ENCODE measurements around the gene FNDC10.
"Not testable (repeated sequence)": the region's sequence is repeated elsewhere in the genome, so short reads cannot be mapped to it uniquely, and the experiment has no call there.

The FNDC10 gene

DNA sequence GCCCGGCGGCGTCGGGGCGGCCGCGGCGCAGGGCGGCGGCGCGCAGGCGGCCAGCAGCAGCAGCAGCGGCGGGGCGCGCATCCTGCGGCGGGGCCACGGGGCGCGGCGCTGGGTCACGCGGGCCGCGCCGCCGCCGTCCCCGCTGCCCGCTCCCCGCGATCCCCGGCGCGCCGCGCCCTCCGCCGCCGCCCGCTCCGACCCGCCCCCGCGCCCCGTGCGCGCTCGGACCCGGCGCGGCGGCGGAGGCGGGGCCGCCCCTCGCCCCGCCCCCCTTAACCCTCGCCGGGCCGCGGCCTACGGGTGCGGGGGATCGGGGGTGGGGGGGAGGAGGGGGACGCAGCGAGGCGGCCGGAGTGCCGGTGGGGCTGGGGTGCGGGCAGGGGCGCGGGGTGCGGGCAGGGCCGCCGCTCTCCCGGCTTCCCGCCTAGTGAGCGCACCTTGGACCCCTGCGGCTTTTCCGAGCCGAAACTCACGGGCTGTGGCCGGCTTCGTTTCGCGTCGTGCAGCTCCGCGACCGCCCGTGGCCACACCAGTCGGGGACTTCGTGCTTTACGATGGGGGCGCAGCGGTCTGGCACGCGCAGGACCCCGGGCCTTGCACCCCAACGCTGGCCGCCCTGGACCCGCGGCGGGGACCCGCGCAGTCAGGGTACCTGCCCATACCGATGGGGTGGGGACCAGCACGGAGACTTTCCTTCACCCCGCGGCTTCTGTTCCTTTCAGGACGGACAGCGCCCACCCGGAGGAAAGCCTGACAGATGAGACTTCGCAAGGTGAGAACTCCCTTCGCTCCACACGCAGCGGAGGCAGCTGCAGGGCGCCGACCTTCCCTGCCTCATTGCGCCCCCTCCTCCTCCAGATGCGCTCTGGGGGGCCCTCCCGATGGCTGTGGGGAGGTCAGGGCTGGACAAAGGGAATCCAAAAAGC, at the start of gene FNDC10:
FNDC10 (minus strand) TSS at position 201 of the 926 bp plus-strand sequence; CDS start at position 81, 120 bp downstream.
- FAIRE-seq (no peak), DNase-seq (ENCODE audit: extremely low spot score, insufficient read length, low read depth) (no peak)

DNA sequence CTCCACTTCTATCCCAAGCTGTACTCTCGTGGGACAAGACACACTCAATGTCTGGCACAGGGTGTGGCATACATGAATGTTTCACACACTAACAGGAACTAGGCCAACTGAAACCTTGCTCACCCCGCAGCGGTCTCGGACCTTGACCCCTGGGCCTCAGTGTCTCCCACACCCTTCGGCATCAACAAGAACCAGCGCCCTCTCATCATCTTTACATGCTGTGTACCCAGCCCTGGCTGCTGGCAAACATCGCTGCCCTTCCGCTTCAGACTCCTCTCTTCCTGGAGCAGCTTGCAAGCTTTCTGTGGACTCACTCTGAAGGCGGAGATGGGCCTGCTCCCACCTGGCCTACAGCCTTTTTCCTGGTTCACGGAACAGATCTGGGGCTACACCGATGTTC, 48.3 kb upstream of the FNDC10 start:
- DNase-seq (ENCODE audit: extremely low spot score, insufficient read length, low read depth); FAIRE-seq: not testable (repeated sequence)

DNA sequence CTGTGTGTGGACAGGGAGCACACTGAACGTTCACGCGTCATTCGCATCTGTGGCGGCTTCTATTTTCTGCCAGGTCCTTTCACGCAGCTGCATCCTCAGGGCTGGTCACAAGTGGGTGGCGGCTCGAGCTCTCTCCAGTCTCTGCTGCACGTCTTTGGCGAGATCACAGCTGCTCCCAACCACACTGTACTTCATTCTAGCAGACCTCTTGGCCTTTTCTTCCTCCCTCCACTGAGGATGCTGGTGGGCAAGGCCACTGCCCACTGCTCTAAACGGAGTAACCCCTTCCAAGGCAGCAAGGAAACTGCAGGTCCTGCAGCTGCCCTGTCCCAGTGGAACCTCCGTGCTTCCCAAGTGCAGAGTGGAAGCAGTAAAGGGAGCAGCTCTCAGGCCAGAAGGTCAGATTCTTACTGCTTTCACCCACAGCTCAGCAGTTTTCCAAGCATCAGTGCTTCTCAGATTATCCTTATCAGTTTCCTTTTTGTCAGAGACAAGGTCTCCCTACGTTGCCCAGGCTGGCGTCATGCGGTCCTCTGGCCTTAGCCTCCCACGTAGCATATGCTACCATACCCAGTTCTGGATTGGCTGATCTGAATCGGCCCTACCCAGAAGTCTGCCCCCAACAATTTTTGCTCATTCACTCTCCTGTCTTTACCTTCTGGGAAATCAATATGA, 47.8 kb upstream of the FNDC10 start:
- not testable (repeated sequence) for FAIRE-seq; DNase-seq (ENCODE audit: extremely low spot score, insufficient read length, low read depth)

DNA sequence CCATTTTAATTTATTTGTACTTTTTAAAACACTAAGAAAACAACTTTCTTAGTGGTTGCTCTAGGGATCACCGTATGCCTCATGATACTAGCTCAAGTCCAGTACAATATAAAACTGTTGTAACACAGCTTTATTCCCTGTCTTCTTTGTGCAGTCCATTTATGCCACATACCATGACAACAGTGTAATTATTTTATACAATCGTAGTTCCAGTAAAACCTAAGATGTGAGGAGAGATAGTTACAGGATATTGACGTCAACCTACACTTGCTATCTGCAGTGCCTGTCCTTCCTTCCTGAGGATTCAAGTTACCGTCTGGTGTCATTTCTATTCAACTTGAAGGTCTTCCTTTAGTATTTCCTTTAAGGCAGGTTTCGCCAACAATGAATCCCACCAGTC, 46.4 kb upstream of the FNDC10 start:
- not testable (repeated sequence) for DNase-seq (ENCODE audit: extremely low spot score, insufficient read length, low read depth); FAIRE-seq

DNA sequence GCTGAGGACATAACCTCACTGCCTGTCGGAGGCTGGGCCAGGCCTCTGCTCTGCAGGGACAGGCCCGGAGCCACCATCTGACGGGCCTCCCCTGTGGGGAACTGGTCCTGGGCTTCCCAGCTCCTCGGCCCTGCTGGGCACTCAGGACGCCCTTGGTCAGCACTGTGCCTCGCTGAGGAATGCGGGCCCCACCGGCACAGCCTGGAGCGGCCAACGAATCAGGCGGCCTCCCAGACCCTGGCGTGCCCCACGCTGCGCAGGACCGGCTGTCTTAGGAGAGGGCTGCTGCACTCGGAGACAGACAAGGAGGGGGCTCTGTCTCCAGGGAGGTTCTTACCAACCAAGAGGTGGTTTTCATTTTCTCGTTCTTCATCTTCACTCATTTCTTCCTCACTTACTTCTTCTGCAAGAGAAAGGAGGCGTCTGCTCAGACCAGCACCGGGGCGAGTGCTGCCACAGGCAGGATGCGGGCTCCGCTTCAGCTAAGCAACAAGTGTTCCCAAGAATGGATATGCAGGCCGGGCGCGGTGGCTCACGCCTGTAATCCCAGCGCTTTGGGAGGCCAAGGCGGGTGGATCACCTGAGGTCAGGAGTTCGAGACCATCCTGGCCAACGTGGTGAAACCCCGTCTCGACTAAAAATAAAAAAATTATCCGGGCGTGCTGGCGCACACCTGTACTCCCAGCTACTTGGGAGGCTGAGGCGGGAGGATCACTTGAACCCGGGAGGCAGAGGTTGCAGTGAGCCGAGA, 41.0 kb upstream of the FNDC10 start:
- not testable (repeated sequence) for FAIRE-seq; DNase-seq (ENCODE audit: extremely low spot score, insufficient read length, low read depth)

DNA sequence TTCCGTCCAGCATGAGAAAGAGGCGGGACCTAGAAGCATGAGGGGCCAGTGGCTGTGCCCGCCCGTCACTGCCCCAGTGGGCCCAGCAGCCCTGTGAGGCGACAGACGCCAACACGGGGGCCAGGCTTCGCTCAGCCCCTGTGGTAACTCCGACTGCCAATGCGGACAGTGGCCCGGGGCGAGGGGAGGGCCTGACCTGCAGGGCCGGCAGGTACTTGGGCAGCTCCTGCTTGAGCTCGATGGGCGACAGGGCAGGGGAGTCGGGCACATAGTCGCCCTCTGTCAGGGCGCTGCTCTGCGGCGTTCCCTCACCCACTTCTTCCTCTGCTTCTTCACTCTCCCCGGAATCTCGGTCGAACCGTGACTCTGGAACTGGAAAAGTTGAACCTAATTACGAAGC, 40.1 kb upstream of the FNDC10 start:
- FAIRE-seq: not testable (repeated sequence)

DNA sequence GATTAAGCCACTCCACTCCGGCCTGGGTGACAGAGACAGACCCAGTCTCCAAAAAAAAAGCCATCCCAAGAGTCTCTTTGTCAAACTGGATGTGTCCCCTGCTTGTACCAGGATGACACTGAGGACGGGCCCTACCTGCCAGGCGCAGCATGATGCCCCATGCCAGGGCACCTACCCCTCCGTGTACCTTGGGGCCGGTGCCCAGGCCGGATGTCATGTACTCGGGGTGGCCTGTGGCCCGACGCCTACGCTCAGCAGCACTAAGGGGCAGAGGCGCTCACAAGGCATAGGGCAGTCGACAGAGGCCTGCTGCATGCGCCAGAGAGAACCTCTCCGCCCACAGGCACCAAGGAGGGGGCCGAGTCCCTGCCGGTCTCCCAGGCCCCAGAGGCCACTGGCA, 39.4 kb upstream of the FNDC10 start:
- DNase-seq (ENCODE audit: extremely low spot score, insufficient read length, low read depth); FAIRE-seq: not testable (repeated sequence)

More for the DNA sequence above, 40.1 kb upstream of the FNDC10 start:
- DNase-seq (ENCODE audit: extremely low spot score, insufficient read length, low read depth): not testable (repeated sequence)

DNA sequence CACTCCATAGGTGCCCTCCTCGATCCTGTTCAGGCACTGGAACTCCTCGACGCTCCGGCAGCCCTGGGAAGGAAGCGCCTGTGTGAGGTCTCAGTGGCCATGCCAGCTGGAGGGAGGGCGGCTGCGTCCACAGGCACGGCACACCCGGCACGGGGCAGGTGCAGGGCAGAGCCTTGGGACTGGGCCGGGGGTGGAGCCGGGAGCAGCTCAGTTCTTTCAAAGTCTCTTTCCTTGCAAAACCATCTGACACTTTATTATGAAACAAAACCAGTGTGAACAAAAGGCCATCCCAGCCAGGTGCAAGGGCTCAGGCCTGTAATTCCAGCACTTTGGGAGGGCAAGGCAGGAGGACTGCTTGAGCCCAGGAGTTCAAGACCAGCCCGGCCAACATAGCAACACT, 38.6 kb upstream of the FNDC10 start:
- FAIRE-seq; DNase-seq (ENCODE audit: extremely low spot score, insufficient read length, low read depth): not testable (repeated sequence)

DNA sequence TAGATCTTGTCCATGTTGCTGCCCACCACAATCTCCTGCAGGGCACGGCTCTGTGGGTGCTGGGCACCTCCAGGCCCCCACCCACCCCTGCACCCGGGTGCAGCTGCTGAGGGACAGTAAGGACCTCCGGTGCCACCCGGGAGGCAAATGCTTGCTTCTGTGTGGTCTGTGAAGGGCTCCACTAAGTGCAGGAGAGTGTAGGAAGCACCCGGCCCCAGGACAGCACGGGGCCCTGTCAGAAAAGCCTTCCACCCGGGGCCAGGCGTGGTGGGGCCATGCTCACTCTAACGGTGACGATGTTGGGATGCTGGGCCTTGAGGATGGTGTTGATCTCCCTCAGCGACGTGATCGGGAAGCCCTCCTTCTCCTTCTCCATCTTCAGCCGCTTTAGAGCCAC, 37.5 kb upstream of the FNDC10 start:
- DNase-seq (ENCODE audit: extremely low spot score, insufficient read length, low read depth); FAIRE-seq: not testable (repeated sequence)

DNA sequence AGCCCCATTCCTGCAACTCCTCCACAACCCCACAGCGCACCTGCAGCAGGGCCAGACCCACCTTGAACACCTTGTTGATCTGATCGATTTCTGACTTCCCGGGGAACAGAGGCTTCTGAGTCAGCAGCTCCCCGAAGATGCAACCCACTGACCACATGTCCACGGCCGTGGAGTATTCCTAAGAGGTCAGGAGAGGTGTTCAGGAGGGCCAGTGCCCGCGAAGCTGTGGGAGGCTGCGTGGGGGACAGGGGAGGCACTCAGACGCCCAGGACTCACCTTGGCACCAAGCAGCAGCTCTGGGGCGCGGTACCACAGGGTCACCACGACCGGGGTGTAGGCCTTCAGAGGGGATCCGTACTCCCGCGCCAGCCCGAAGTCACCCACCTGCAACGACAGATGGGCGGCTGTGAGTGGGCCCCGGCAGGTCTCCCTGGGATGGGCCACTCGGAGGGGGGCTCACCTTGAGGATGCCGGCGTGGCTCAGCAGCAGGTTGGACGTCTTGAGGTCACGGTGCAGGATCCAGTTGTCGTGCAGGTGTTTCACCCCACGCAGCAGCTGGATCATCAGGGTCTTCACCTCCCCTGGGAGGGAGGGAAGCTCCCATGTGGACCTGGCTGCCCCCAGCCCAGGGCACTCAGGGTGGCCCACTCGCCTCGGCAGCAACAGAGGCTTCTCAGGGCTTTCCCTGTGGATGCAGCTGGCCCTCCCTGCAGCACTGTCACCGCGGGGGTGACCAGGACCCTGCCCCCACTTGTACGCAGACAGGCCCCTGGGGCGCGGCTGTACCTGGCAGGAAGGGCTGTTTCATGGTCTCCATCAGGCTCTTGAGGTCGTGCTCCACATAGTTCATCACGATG, 36.9 kb upstream of the FNDC10 start:
- not testable (repeated sequence) for DNase-seq (ENCODE audit: extremely low spot score, insufficient read length, low read depth); FAIRE-seq

DNA sequence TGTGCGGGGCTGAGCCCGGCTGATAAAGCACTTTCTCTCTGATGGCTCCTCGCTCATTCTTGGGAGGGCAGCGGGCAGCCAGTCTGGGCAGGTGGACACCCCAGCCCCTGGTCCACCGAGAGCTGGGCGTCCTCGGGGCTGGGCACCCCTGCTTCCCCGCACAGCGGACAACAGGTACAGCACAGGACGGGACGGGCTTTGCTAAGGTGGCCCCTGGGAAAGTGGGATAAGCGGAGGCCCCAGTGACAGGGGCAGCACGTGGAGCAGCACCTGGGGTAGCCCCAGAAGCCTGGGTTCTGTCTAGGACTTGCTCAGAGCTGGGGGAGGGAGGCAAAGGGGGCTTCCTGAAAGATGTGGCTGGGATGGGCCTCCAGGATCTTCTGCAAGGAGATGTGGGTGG, 34.7 kb upstream of the FNDC10 start:
- not testable (repeated sequence) for DNase-seq (ENCODE audit: extremely low spot score, insufficient read length, low read depth); FAIRE-seq

DNA sequence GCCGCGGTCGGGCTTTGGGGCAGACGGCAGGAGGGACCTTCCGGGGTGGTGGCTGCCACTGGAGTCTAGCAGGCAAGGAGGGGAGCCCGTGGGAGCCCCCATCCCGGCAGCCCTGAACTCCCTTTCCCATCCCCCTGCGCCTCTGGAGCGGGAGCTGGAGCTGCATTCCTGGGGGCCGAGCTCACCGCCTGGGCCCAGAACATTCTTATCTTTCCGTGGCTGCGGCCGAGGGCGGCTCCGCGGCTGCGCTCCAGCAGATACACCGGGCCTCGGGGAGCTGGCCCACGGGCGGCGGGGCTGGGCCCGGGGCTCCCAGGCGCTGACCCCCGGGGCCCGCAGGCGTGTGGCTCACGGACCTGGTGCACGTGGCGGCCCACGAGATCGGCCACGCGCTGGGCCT, 33.5 kb upstream of the FNDC10 start:
- not testable (repeated sequence) for FAIRE-seq; DNase-seq (ENCODE audit: extremely low spot score, insufficient read length, low read depth)

DNA sequence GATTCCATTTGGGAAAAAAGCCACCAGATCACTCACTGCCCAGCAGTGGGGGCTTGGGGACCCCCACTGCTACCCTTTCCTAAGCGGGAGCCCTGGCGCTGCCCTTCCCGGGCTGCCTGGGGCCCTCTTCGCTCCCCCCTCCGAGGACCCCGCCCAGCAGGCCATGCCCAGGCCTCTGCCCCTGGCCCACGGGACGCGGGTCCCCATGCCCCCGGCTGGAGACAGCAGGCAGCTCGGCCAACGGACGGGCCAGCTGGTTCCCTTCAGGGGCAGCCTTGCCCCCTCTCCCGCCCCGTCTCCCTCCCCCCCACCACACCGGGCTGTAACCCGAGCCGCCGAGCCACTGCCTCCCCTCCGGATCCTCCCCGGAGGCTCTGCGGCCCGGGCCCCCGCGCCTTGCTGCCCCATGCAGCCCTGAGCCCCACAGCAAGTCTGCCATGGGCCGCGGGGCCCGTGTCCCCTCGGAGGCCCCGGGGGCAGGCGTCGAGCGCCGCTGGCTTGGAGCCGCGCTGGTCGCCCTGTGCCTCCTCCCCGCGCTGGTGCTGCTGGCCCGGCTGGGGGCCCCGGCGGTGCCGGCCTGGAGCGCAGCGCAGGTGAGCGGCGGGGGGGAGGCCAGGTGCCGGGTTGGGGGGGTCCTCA, 32.0 kb upstream of the FNDC10 start, which contains the start of gene MMP23B:
MMP23B (plus strand) TSS at position 392 of the 639 bp plus-strand sequence; CDS start at position 438, 46 bp downstream.
- no peak for DNase-seq (ENCODE audit: extremely low spot score, insufficient read length, low read depth)

DNA sequence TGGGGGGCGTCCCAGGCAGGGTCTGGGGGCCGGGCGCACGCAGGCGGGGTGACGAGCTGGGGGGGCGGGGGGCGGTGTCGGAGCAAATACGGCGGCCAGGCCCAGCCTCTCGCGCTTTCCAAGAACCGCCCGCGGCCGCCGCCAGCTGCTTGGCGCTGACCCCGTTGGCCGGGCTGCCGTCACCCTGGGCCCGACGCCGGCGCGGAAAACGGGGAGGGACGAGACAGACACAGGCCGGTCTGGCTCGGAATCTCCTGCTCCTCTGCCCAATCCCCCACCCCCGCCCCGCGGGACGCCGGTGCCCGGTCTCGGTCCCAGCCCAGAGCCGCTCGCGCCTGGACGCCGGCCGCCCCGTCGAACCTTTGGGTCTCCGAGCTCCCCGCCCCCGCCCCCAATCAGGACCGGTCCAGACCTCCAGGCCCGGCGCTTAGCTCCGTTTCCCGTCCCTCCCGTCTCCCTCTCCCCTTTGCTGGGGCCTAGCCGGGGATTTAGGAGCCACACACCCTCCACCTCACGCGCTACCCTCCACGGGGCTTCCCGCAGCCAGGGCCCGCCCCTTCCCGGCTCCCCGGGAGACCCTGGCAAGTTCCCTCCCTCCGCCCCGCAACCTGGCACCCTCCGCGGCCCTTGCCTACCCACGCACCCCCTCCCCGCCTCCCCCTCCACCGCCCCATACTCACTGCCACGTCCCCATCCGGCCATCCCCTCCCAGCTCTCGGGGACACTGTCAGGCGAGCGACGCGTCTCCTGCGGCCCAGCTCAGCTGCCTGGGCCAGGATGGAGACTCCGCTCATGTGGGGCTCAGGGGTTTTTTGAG, 31.2 kb upstream of the FNDC10 start:
- DNase-seq (ENCODE audit: extremely low spot score, insufficient read length, low read depth): no peak
- FAIRE-seq: no peak

More for the DNA sequence above, 32.0 kb upstream of the FNDC10 start, which contains the start of gene MMP23B:
- no peak for FAIRE-seq

DNA sequence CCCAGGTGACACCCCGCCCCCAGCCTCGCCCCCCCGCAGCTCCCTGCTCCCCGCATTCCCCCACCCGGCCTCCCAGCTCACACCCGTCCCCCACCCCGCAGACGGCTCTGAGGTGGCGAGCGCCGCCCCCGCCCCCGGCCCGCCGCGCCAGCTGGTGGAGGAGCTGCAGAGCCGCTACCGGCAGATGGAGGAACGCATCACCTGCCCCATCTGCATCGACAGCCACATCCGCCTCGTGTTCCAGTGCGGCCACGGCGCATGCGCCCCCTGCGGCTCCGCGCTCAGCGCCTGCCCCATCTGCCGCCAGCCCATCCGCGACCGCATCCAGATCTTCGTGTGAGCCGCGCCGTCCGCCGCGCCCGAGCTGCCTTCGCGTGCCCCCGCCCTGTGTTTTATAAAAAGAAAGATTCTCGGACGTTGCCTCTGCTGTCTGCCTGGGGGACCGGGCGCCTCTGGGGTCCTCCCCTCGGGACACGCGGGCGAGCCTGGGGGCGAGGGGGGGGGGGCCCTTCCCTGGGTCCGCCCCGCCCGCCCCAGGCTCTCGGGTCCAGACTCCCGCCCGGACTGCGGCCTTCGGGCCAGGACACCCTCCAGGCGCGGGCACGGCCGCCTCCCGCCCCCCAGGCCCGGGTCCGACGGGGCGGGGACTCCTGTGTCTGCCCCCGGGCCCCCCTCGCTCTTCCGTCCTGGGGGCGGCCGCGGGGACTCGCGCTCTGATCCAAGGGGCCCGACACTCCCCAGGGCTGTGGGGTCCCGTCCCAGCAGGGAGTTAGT, 30.4 kb upstream of the FNDC10 start:
- peak; percentile 97 for FAIRE-seq
- DNase-seq (ENCODE audit: extremely low spot score, insufficient read length, low read depth): peak; percentile 100

DNA sequence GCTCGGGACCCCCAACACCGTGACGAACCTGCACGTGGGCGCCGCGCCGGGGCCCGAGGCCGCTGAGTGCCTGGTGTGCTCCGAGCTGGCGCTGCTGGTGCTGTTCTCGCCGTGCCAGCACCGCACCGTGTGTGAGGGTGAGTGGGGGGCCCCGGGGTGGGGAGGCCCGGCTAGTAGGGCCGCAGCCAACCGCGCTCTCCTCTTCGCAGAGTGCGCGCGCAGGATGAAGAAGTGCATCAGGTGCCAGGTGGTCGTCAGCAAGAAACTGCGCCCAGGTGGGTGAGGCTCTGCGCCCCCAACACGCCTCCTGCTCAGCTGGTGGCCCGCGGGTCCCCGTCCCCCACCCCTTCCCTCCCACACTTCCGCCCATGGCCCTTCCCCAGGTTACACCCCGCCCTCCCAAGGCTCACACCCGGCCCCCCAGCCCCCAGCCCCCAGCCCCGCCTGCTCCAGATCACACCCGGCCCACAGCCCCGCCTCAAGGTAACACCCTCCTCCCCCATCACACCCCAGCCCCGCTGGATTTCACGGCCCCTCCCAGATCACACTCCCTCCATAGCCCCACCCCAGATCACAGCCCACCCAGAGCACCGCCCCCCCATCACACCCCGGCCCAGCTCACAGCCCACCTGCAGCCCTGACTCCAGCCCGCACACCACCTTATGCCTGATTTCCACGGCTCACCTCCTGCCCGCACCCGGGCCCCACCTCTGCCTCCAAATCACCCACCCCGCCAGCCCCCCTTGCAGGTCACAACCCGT, 29.7 kb upstream of the FNDC10 start:
- DNase-seq (ENCODE audit: extremely low spot score, insufficient read length, low read depth): no peak
- no peak for FAIRE-seq
